Stimulated activated effector memory CD8-positive, alpha-beta T cell treated with anti-CD3 and anti-CD28 coated beads, Interleukin-12 subunit alpha, Interleukin-12 subunit beta, amount 100 ng/mL, for 72 hours (primary cell): ENCODE data around the gene LARP1.

Experiments
- ATAC-seq: fragments of 150-1000 bp; cut with Tn5 transposase; 2 replicates; pipeline ENCODE4 v1.10.0; 2021
- DNase-seq, 2 donors: peaks; one replicate each; pipeline ENCODE4 v3.0.0; 2021 to 2022; ENCODE audit warnings: low spot score in 2 of 2
- H3K27ac Mint-ChIP-seq: one replicate; pipeline ENCODE4 v1.8.0; 2022; ENCODE audit warnings: mild to moderate bottlenecking, mixed read lengths
- H3K36me3 Mint-ChIP-seq: one replicate; pipeline ENCODE4 v1.8.0; 2022; ENCODE audit warnings: mild to moderate bottlenecking, mixed read lengths
- H3K4me1 Mint-ChIP-seq: one replicate; pipeline ENCODE4 v1.8.0; 2022; ENCODE audit warnings: mixed read lengths
- H3K4me3 Mint-ChIP-seq: one replicate; pipeline ENCODE4 v1.8.0; 2022; ENCODE audit warnings: mild to moderate bottlenecking, mixed read lengths
- H3K9me3 Mint-ChIP-seq: one replicate; pipeline ENCODE4 v1.8.0; 2022; ENCODE audit warnings: mixed read lengths

Gene LARP1

DNA sequence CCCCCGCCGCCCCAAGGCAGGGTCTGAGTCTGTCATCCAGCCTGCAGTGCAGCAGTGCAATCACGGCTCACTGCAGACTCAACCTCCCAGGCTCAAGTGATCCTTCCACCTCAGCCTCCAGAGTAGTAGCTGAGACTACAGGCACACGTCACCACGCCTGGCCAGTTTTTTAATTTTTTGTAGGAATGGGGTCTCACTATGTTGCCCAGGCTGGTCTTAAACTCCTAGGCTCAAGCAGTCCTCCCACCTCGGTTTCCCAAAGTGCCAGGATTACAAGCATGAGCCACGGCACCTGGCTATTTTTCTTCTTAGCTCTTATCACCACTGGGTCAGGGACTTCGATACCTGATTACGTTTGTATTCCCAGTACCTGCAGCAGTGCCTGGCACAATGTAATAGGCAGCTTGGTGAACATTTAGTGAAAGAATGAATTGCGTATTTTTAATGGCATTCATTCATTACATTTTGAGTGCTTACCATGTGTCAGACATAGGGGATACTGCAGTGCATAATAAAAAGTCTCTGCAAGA lies 10.3 kb downstream of the LARP1 start:
- Mint-ChIP-seq H3K4me1 (peaks cover 81% of the 10 kb centered on the region), H3K36me3 (peaks cover 33% of the 10 kb centered on the region), H3K9me3 (no peaks in the 10 kb centered on the region), H3K4me3 (peak overlapping the region; percentile 5), H3K27ac (peak overlapping the region; percentile 35)
- no peak for DNase-seq
- ATAC-seq, result no peak

DNA sequence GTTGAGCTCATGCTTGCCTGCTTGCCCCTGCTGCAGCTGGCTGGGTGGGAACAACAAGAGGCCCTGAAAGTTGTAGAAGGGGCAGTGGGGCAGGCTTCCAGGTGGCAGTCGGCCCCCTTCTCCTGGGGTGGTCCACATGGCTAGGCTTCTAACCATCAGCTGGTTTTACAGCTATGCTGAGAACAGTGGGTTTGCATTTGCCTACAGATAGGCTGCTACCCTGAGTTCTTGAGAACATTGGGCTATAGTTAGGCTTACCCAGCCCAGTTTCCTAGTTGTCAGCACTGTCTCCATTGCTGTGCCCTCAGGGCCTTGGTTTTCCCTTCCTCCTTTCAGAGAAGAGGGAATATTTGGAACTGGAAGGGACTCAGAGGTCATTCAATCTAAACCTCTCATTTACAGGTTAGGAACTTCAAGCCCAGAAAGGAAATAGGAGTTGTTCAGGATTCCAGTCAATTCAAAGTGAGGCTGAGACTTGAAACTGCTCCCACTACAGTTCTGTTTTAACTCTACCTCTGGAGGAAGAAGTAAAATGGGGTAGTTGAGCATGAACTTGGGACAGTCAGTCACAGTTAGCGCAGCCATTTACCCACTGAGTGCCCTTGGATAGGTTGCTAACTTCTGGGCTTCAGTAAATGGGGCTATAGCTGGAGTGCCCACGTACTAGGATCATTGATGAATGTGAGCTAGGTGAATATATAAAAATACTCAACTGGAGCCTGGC lies 11.5 kb downstream of the LARP1 start:
- Mint-ChIP-seq H3K4me3 (peak overlapping the region; percentile 5), H3K27ac (peak overlapping the region; percentile 35), H3K9me3 (no peaks in the 10 kb centered on the region), H3K4me1 (peaks cover 78% of the 10 kb centered on the region), H3K36me3 (peaks cover 35% of the 10 kb centered on the region)
- ATAC-seq (peak; percentile 34), DNase-seq (no peak)

DNA sequence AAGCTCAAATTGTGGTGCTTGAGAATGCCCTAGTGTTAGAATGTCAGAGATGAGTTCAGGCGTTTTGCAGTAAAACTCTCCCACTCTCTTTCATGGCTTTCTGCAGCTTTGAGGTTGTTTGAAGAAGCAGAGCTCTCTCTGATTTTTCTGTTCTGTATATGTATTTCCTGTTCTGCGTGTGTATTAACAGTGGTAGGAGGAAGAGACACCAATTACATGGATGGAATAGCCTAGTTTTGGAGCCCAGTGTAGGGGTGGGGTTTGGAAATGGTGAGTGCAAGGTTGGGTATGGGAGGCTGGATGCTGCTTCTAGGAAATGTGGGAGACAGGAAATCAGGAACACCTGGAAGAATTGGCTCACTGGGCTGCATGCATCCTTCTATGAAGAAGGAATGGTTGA lies 12.4 kb downstream of the LARP1 start:
- H3K4me1 Mint-ChIP-seq, result peaks cover 71% of the 10 kb centered on the region
- ATAC-seq, result no peak

DNA sequence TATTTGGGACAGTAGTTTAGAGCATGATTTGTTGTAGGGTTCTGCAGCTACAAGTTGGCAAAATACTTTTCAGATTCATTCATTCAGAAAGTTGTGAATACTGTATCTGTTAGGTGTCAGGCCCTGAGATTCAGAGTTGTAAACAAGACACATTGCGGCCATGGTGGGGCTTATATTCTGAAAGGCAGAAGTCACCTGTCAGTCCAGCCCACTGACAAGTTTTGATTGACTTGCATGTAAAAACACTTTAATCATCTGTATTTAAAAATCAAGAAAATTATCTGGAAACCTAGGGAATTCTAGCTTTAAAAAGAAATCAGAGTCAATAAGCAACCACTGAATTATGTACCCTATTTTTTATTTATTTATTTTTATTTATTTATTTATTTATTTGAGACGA lies 13.0 kb downstream of the LARP1 start:
- Mint-ChIP-seq H3K9me3 (no peaks in the 10 kb centered on the region), H3K4me1 (peaks cover 75% of the 10 kb centered on the region), H3K4me3 (no peak overlapping the region), H3K27ac (peak overlapping the region; percentile 68), H3K36me3 (peaks cover 30% of the 10 kb centered on the region)
- DNase-seq, result no peak
- no peak for ATAC-seq

More for the DNA sequence above, 12.4 kb downstream of the LARP1 start:
- DNase-seq, result no peak
- Mint-ChIP-seq H3K4me3 (peak overlapping the region; percentile 5), H3K36me3 (peaks cover 30% of the 10 kb centered on the region), H3K27ac (peak overlapping the region; percentile 68), H3K9me3 (no peaks in the 10 kb centered on the region)

DNA sequence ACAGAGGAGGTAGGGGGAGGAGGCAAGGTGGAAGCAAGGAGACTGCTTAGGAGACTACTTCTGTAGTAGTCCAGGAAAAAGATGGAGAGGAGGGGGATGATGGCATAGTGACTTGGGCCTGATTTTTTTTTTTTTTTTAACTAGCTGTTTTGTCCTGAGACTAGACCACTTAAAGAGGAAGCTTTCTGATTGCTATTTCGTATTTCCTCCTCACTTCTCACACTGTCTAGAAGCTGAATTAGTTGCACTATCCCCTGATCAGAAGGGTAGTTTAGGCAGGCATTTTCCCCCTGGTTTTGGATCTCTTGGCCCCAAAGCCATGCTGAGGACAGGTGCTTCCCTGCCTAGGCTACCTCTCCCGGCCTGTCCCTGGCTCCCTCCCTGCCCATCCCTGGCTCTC lies 14.9 kb downstream of the LARP1 start:
- DNase-seq, result no peak
- H3K36me3 Mint-ChIP-seq, result peaks cover 35% of the 10 kb centered on the region
- H3K4me1 Mint-ChIP-seq, result peaks cover 82% of the 10 kb centered on the region
- no peaks in the 10 kb centered on the region for H3K9me3 Mint-ChIP-seq
- no peak overlapping the region for H3K4me3 Mint-ChIP-seq
- no peak for ATAC-seq
- H3K27ac Mint-ChIP-seq, result peak overlapping the region; percentile 87

DNA sequence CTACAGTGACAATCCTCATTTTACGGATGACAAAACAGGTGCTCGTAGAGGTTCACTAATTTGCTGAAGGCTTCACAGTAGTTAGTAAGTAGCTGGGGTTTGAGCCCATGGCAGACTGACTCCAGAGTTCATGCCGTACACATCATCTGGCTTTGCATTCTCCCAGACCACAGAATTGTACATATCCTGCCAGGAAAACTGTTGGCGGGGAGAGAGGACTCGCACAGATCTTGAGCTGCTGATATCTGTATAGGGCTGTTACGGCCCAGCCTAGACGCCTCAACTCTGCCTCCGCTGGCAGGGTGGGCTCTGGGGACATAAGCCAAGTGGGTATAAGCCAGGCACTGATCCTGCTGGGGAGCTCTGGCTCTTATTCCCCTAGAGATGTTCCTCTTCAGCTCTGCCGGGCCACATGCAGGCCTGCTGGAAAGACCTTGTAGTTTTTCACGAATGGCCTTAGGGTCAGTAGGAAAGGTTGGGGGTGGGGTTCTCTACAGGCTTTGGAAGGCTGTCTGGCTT lies 16.3 kb downstream of the LARP1 start:
- H3K4me3 Mint-ChIP-seq, result no peak overlapping the region
- peaks cover 33% of the 10 kb centered on the region for H3K36me3 Mint-ChIP-seq
- no peak for ATAC-seq
- H3K4me1 Mint-ChIP-seq, result peaks cover 73% of the 10 kb centered on the region
- H3K27ac Mint-ChIP-seq, result peak overlapping the region; percentile 32
- no peaks in the 10 kb centered on the region for H3K9me3 Mint-ChIP-seq
- no peak for DNase-seq

DNA sequence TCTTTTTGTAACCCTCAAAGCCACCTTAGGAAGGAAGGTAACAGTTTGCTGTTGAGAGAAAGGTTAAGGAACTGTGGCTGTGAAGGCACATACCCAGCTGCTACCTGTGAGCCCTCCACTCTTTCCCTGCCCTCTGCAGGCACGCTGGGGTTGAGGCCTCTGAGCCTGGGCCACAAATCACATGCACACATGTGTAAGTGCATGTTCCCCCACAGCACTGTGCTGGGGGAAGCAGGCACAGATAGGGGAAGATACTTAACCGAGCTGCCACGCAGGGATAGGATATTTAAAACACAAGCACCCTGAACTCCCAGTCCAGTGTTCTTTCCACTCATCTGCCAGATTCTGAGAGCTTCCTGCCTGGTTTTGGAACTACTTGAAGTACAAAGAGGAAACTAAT lies 18.1 kb downstream of the LARP1 start:
- ATAC-seq (no peak), DNase-seq (no peak)
- Mint-ChIP-seq H3K9me3 (no peaks in the 10 kb centered on the region), H3K4me3 (no peak overlapping the region), H3K27ac (peak overlapping the region; percentile 58), H3K4me1 (peaks cover 57% of the 10 kb centered on the region), H3K36me3 (peaks cover 33% of the 10 kb centered on the region)

DNA sequence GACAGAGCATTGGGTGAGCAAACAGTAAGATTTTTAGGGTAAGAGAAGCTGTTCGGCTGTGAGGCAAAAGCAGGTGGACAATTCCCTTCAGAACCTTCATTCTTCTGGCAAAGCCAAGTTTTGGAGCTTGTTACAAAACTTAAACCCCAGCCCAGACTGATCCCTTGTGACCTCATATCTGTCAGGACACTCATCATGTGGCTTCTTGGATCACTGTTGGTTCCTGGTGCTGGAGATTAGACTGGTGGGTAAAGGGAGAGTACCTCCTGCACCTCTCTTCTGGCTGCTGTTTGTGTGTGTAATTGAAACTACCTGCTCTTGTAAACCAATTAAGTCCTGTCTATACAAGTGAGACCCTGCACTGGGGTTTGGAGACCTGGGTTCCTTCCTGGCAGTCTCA lies 21.0 kb downstream of the LARP1 start:
- H3K36me3 Mint-ChIP-seq, result peaks cover 39% of the 10 kb centered on the region
- no peaks in the 10 kb centered on the region for H3K9me3 Mint-ChIP-seq
- DNase-seq, result no peak
- no peak overlapping the region for H3K4me3 Mint-ChIP-seq
- no peak overlapping the region for H3K27ac Mint-ChIP-seq
- peak; percentile 53 for ATAC-seq
- H3K4me1 Mint-ChIP-seq, result peaks cover 59% of the 10 kb centered on the region

DNA sequence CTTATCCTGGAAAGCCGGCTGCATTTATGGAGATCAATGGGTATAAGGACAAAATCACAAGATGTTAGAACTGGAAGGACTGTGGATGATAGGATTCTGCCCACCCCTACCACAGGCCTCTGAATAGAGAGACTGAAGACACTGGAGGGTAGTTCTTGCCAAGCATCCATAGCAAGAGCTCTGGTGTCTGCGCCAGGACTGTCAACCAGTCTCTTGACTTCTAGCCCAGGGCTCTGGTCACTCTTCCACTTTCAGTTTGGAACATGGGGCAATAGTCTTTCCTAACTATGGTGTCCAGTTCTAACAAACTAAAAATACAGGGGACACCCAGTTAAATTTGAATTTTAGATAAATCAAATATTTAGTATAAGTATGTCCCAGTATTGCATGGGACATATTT lies 23.4 kb downstream of the LARP1 start:
- peaks cover 67% of the 10 kb centered on the region for H3K4me1 Mint-ChIP-seq
- H3K36me3 Mint-ChIP-seq, result peaks cover 34% of the 10 kb centered on the region
- ATAC-seq (no peak), DNase-seq (no peak)
- no peak overlapping the region for H3K4me3 Mint-ChIP-seq
- no peaks in the 10 kb centered on the region for H3K9me3 Mint-ChIP-seq
- no peak overlapping the region for H3K27ac Mint-ChIP-seq

DNA sequence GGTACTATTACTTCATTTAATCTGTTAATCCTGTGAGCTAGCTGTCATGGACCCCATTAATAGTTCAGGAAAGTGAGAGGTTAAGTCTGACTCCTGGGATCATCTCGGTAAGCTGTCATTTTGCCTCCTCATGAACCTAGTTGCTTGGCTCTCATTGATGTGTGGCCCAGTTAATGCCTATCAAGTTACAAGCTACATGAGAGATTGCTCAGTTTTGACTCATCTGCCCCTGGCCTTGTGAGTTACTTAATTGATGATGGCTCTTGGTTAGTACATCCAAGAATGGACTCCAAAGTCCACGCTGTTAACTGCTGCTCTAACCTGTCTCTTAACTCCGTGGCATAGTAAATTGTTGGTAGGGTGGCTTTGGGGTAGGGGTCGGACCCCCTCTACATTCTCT lies 23.9 kb downstream of the LARP1 start:
- Mint-ChIP-seq H3K36me3 (peaks cover 32% of the 10 kb centered on the region), H3K4me1 (peaks cover 67% of the 10 kb centered on the region), H3K27ac (peak overlapping the region; percentile 67)

DNA sequence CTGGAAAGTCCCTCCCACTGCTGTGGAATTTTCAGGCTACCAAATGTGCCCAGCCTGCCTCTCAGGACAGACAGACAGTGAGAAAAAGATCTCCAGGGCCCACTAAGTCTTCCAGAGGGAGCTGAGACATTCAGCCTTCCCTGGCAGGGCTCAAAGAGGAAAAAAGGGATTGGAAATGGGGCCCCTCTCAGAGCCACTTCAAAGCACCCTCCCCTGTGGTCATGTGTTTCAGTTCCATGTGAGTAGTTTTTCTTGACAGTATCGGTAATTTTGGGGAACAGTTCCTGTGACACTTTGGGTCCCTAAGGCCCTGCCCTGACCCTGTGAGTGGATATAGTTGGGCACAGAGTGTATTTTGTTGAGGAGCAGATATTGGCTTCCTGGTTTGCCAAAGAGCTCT lies 25.0 kb downstream of the LARP1 start:
- Mint-ChIP-seq H3K9me3 (no peaks in the 10 kb centered on the region), H3K27ac (peak overlapping the region; percentile 67), H3K36me3 (peaks cover 22% of the 10 kb centered on the region), H3K4me1 (peaks cover 67% of the 10 kb centered on the region), H3K4me3 (no peak overlapping the region)
- no peak for DNase-seq
- ATAC-seq, result no peak

More for the DNA sequence above, 23.9 kb downstream of the LARP1 start:
- Mint-ChIP-seq H3K4me3 (no peak overlapping the region), H3K9me3 (no peaks in the 10 kb centered on the region)
- ATAC-seq (peak; percentile 38), DNase-seq (no peak)

DNA sequence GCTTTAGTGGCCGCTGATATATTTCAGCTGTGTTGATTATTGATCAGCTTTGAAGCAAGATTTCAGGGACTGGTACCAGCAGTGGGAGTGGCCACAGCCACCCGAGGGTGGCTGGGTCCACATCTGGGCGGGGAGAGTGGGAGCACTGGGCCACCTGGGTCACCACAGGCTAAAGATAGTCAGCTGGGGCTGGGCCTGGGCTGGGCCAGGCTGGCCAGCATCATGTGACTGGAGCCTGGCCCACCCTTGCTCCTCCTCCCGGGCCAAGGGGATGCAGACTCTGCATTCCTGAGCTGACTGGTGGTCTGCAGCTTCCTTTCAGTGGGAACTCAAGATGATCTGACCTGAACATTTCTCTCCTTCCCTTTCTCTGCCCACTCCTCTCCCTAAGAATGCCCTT lies 27.1 kb downstream of the LARP1 start:
- Mint-ChIP-seq H3K4me3 (no peak overlapping the region), H3K27ac (peak overlapping the region; percentile 95)
- ATAC-seq, result peak; percentile 20

DNA sequence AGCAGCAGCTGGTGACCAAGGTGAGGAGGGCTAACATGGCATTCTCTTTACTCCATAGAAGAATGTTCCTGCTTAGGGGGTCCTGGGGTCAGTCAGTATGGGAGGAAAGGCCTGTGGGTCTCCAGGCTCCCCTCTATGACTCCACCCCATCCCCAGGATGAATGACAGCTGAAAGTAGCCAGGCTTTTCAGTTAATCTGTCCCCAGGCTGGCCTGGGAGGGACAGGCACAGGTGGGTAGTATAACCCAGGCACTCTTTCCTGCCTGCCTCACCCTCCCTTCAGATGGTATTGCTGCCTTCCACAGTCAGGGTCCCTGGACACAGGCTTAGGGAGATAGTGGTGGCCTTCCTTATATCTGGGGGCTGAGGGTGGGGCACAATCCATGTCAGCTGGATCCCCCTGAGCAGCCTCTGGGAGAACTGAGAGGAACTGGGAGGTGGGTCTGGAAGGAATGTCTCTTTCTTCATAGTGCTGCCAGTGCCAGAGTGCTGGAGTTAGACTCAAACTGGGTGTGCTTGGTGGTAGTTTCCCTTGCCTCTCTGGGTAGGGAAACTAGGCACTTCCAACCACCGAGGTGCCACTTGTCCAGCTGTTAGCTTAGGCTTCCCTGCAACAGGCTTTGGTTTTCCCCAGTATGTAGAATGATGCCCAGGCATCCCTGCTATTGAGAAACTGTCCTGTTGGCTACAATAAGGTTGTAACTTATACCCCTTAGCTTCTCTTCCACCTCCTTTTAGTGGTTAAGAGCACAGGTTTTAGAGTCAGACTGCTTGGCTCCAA lies 27.8 kb downstream of the LARP1 start:
- Mint-ChIP-seq H3K4me1 (peaks cover 88% of the 10 kb centered on the region), H3K9me3 (no peaks in the 10 kb centered on the region), H3K4me3 (no peak overlapping the region), H3K36me3 (peaks cover 23% of the 10 kb centered on the region), H3K27ac (peak overlapping the region; percentile 95)
- ATAC-seq (no peak), DNase-seq (no peak)

More for the DNA sequence above, 27.1 kb downstream of the LARP1 start:
- peaks cover 22% of the 10 kb centered on the region for H3K36me3 Mint-ChIP-seq
- peaks cover 82% of the 10 kb centered on the region for H3K4me1 Mint-ChIP-seq
- H3K9me3 Mint-ChIP-seq, result no peaks in the 10 kb centered on the region
- DNase-seq, result no peak

DNA sequence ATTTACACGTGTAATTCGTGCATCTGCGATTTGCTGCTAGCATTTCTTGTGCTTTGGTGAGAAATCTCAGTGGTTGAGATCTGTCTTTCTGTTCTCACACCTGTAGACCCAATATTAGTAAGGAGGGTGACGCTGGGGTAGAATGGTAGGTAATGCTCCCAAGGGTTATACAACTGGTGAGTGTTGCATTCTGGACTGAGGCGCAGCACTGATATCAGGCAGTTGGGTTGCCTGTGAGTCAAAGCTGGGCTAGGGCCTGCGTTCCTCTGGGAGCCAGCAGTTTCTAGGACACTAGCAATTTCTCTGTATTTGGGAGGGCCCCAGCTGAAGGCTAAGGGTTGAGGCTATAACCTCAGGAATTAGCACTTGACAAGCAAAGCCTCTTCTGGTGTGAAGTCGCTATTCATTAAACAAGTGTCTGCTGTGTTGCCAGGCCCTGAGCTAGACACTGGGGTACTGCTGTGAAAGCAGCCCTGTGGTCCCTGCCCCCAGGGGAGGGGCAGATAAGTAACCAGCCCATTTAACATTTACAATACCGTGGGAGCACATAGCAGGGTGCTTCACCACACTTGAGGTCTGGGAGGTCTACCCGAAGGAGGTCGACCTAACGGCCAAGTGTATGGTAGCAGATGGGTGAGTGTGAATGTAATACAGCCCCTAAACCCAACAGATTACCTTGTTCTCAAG lies 28.7 kb downstream of the LARP1 start:
- Mint-ChIP-seq H3K4me1 (peaks cover 95% of the 10 kb centered on the region), H3K36me3 (peaks cover 32% of the 10 kb centered on the region), H3K9me3 (no peaks in the 10 kb centered on the region), H3K27ac (peak overlapping the region; percentile 95), H3K4me3 (no peak overlapping the region)
- ATAC-seq (peak; percentile 56), DNase-seq (no peak)

DNA sequence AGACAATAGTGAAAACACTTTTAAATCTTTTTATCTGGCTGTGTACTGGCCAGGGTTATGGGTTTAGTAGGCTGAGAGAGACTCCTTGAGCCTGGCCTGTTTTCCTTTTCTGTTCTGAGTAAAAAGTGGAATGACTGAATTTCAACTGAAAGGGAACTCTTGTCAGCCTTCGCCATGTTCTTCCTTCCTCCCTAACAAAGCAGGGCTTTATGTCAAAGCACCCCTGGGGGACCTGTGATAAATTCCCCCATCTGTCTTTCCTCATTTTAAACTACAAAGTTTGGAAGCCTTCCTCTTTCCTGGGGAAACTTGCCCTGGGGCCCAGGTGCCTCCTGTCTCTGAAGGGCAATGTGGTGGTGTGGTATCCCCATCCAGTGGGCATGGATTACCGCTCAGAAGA lies 29.7 kb downstream of the LARP1 start:
- H3K36me3 Mint-ChIP-seq, result peaks cover 29% of the 10 kb centered on the region
- H3K4me1 Mint-ChIP-seq, result peaks cover 85% of the 10 kb centered on the region
- ATAC-seq (peak; percentile 4), DNase-seq (no peak)
- no peaks in the 10 kb centered on the region for H3K9me3 Mint-ChIP-seq
- H3K4me3 Mint-ChIP-seq, result peak overlapping the region; percentile 13
- H3K27ac Mint-ChIP-seq, result peak overlapping the region; percentile 95
